H9 (cell line): ENCODE results near the gene KHSRP. TPM values are rescaled to one million over a fixed set of nuclear protein-coding genes. Genes with fewer than 3 reads are reported as not detected.
"Not testable (repeated sequence)": the region's sequence is repeated elsewhere in the genome, so short reads cannot be mapped to it uniquely, and the experiment has no call there.

Source experiments
- DNase-seq: peaks from one replicate; pipeline ENCODE4 v3.0.0-alpha.2; 2017
- H2AFZ ChIP-seq: one replicate; pipeline ENCODE4 v1.6.1; 2013; ENCODE audit warnings: mild to moderate bottlenecking, low read length, control low read depth, moderate library complexity
- H2AK5ac ChIP-seq: 2 replicates; pipeline ENCODE4 v1.6.1; 2013; ENCODE audit warnings: low read length, control low read depth, mixed read lengths; ENCODE audit not compliant: insufficient read length
- H2BK120ac ChIP-seq: one replicate; pipeline ENCODE4 v1.6.1; 2013; ENCODE audit warnings: low read depth, mild to moderate bottlenecking, low read length, control low read depth, inconsistent platforms; ENCODE audit not compliant: poor library complexity, severe bottlenecking
- H2BK12ac ChIP-seq: 2 replicates; pipeline ENCODE4 v1.6.1; 2013; ENCODE audit warnings: low read length, control low read depth, mixed read lengths, low read depth; ENCODE audit not compliant: insufficient read length
- H2BK15ac ChIP-seq: 2 replicates; pipeline ENCODE4 v1.6.1; 2013; ENCODE audit warnings: low read depth, low read length, control low read depth
- H2BK20ac ChIP-seq: one replicate; pipeline ENCODE4 v1.6.1; 2013; ENCODE audit warnings: low read depth, mild to moderate bottlenecking, low read length, control low read depth, inconsistent platforms; ENCODE audit not compliant: poor library complexity, severe bottlenecking
- H2BK5ac ChIP-seq: 2 replicates; pipeline ENCODE4 v1.6.1; 2013; ENCODE audit warnings: low read length, control low read depth, mixed read lengths; ENCODE audit not compliant: insufficient read length
- H3K14ac ChIP-seq: 2 replicates; pipeline ENCODE4 v1.6.1; 2013; ENCODE audit warnings: low read length, control low read depth; ENCODE audit not compliant: insufficient read depth
- H3K18ac ChIP-seq: 2 replicates; pipeline ENCODE4 v1.6.1; 2013; ENCODE audit warnings: low read depth, mild to moderate bottlenecking, mixed read lengths, low read length, control low read depth; ENCODE audit not compliant: insufficient read length
- H3K23ac ChIP-seq: 2 replicates; pipeline ENCODE4 v1.6.1; 2013; ENCODE audit warnings: low read length, control low read depth, mixed read lengths, low read depth; ENCODE audit not compliant: insufficient read length
- H3K23me2 ChIP-seq: 2 replicates; pipeline ENCODE4 v1.6.1; 2013; ENCODE audit warnings: low read depth, mild to moderate bottlenecking, mixed read lengths, low read length, control low read depth; ENCODE audit not compliant: insufficient read length, poor library complexity, severe bottlenecking
- H3K27ac ChIP-seq: 2 replicates; pipeline ENCODE4 v1.5.1; 2013; ENCODE audit warnings: low read length, control low read depth, mixed read lengths, low read depth; ENCODE audit not compliant: insufficient read length
- H3K27me3 ChIP-seq: 2 replicates; pipeline ENCODE4 v1.6.1; 2013; ENCODE audit warnings: low read length, control low read depth, inconsistent platforms; ENCODE audit not compliant: insufficient read depth
- H3K4ac ChIP-seq: 2 replicates; pipeline ENCODE4 v1.6.1; 2013; ENCODE audit warnings: low read depth, mild to moderate bottlenecking, control low read depth, inconsistent platforms, low read length, moderate library complexity
- H3K4me1 ChIP-seq: 2 replicates; pipeline ENCODE4 v1.6.1; 2013; ENCODE audit warnings: low read length, control low read depth, inconsistent platforms; ENCODE audit not compliant: insufficient read depth
- H3K4me2 ChIP-seq: 2 replicates; pipeline ENCODE4 v1.6.1; 2013; ENCODE audit warnings: low read length, control low read depth, mixed read lengths; ENCODE audit not compliant: insufficient read length, insufficient read depth
- H3K56ac ChIP-seq: 2 replicates; pipeline ENCODE4 v1.6.1; 2013; ENCODE audit warnings: low read depth, mild to moderate bottlenecking, mixed read lengths, low read length, control low read depth; ENCODE audit not compliant: insufficient read length
- H3K79me1 ChIP-seq: 2 replicates; pipeline ENCODE4 v1.6.1; 2013; ENCODE audit warnings: low read depth, mild to moderate bottlenecking, moderate library complexity, low read length, control low read depth, inconsistent platforms; ENCODE audit not compliant: insufficient read depth, poor library complexity, severe bottlenecking
- H3K79me2 ChIP-seq: 2 replicates; pipeline ENCODE4 v1.6.1; 2013; ENCODE audit warnings: low read length, control low read depth, inconsistent platforms; ENCODE audit not compliant: insufficient read depth
- H3K9ac ChIP-seq: 2 replicates; pipeline ENCODE4 v1.6.1; 2013; ENCODE audit warnings: low read length, control low read depth, mixed read lengths; ENCODE audit not compliant: insufficient read length; ENCODE audit errors: extremely low read depth
- H3K9me3 ChIP-seq: one replicate; pipeline ENCODE4 v1.6.1; 2013; ENCODE audit warnings: low read depth, low read length, inconsistent platforms; ENCODE audit not compliant: control insufficient read depth
- H3T11ph ChIP-seq: one replicate; pipeline ENCODE4 v1.6.1; 2013; ENCODE audit warnings: mild to moderate bottlenecking, low read length, control low read depth, inconsistent platforms
- H4K20me1 ChIP-seq: one replicate; pipeline ENCODE4 v1.6.1; 2013; ENCODE audit not compliant: control insufficient read depth, insufficient read length, insufficient read depth
- H4K5ac ChIP-seq: 2 replicates; pipeline ENCODE4 v1.6.1; 2013; ENCODE audit warnings: low read depth, mild to moderate bottlenecking, mixed read lengths, low read length, control low read depth; ENCODE audit not compliant: insufficient read length
- H4K8ac ChIP-seq: replicated peaks from 2 replicates; pipeline ENCODE4 v1.6.1; 2013; ENCODE audit warnings: low read length, control low read depth, mixed read lengths, low read depth; ENCODE audit not compliant: insufficient read length
- H4K91ac ChIP-seq: 2 replicates; pipeline ENCODE4 v1.6.1; 2013; ENCODE audit warnings: low read depth, mild to moderate bottlenecking, moderate library complexity, mixed read lengths, low read length, control low read depth; ENCODE audit not compliant: insufficient read length
- H3K27ac Mint-ChIP-seq, 3 experiments: 2 replicates in 2 of 3; 3 replicates in 1 of 3; pipeline ENCODE4 v1.8.0; 2020 to 2021; ENCODE audit warnings: mixed read lengths in 3 of 3, mild to moderate bottlenecking in 1 of 3, moderate library complexity in 1 of 3
- H3K27me3 Mint-ChIP-seq: 2 replicates; pipeline ENCODE4 v1.8.0; 2021; ENCODE audit warnings: low read depth, mild to moderate bottlenecking, moderate library complexity, mixed read lengths
- H3K36me3 Mint-ChIP-seq, 3 experiments: 2 replicates in 2 of 3; 3 replicates in 1 of 3; pipeline ENCODE4 v1.8.0; 2020 to 2021; ENCODE audit warnings: low read depth in 3 of 3, mixed read lengths in 3 of 3; ENCODE audit not compliant: insufficient read depth in 1 of 3
- H3K4me1 Mint-ChIP-seq, 2 experiments: 2 replicates each; pipeline ENCODE4 v1.8.0; 2020; ENCODE audit warnings: mixed read lengths in 2 of 2
- H3K4me3 Mint-ChIP-seq, 2 experiments: 2 replicates in 1 of 2; 3 replicates in 1 of 2; pipeline ENCODE4 v1.8.0; 2020 to 2021; ENCODE audit warnings: mild to moderate bottlenecking in 2 of 2, mixed read lengths in 2 of 2, moderate library complexity in 1 of 2
- H3K9me3 Mint-ChIP-seq, 2 experiments: 2 replicates in 1 of 2; 3 replicates in 1 of 2; pipeline ENCODE4 v1.8.0; 2020; ENCODE audit warnings: mild to moderate bottlenecking in 2 of 2, mixed read lengths in 2 of 2, moderate library complexity in 1 of 2
- WGBS: extraction: QIAGEN DNeasy Blood & Tissue Kit; methylation state at CpG from one replicate; pipeline ENCODE4 v1.1.7; 2013; ENCODE audit warnings: missing lambda C conversion rate, low lambda C conversion rate, mixed read lengths; ENCODE audit not compliant: insufficient read length; ENCODE audit errors: extremely low coverage; 5-methylcytosine and 5-hydroxymethylcytosine counted together
- total RNA-seq: library from RNA; stranded (reverse); gene quantifications from 2 replicates; pipeline ENCODE4 v1.2.1, GENCODE V29; 2021
- TF ChIP-seq, protein P1 (sequence below): fragments of 200-600 bp; sonication (generic); conservative IDR thresholded peaks from 3 replicates; pipeline ENCODE4 v1.8.0; 2021; ENCODE audit warnings: antibody characterized with exemption, mild to moderate bottlenecking

KHSRP gene
- total RNA-seq, 1 experiment from 2014 or later = 602 TPM

DNA sequence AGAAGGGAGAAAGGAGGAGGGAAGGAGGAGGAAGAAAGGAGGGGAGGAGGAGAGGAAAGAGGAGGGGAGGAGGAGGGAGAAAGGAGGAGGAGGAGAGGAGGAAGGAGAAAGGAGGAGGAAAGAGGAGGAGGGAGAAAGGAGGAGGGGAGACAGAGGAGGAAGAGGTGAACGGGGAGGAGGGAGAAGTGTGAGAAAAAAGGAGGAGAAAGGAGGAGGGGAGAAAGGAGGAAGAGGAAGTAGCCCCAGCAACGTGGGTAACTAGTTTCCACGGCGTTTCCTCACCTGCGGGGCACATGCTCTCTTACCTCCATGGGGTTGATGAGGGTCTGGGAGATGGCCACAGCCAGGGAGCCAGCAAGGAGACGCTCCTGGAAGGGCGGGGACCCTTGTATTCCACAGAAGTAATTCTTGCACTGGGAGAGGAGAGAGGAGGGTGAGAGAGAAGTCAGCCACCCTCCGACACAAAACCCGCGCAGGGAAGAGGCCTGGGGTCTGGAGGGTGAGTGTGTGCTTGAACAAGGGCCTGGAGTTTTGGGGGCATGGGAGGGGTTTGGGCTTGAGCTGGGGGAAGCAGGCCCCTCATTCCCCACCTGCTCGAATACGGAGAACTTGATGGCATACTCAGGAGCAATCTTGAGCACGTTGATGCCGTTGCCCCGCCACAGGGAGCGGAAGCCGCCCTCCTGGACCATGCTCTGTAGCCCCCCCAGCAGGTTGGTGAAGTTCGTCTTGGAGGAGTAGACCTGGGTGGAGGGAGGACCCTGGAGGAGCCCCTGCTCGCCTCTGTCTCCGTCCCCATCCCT, 5.0 kb upstream of the KHSRP start:
- TF ChIP-seq, protein P1, sequence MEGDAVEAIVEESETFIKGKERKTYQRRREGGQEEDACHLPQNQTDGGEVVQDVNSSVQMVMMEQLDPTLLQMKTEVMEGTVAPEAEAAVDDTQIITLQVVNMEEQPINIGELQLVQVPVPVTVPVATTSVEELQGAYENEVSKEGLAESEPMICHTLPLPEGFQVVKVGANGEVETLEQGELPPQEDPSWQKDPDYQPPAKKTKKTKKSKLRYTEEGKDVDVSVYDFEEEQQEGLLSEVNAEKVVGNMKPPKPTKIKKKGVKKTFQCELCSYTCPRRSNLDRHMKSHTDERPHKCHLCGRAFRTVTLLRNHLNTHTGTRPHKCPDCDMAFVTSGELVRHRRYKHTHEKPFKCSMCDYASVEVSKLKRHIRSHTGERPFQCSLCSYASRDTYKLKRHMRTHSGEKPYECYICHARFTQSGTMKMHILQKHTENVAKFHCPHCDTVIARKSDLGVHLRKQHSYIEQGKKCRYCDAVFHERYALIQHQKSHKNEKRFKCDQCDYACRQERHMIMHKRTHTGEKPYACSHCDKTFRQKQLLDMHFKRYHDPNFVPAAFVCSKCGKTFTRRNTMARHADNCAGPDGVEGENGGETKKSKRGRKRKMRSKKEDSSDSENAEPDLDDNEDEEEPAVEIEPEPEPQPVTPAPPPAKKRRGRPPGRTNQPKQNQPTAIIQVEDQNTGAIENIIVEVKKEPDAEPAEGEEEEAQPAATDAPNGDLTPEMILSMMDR = no peak
- Histone ChIP-seq H2AFZ (no peak overlapping the region), H4K20me1 (no peaks in the 10 kb centered on the region), H2AK5ac (no peak overlapping the region), H3K4ac (no peak overlapping the region), H3K9ac (no peak overlapping the region), H3K27ac (no peak overlapping the region), H2BK12ac (no peak overlapping the region), H3K79me2 (no peaks in the 10 kb centered on the region), H2BK20ac (no peak overlapping the region), H4K8ac (no peak overlapping the region), H3K56ac (no peak overlapping the region), H3K27me3 (no peaks in the 10 kb centered on the region), H3K4me1 (no peaks in the 10 kb centered on the region), H3K18ac (no peak overlapping the region), H3K14ac (no peak overlapping the region), H2BK15ac (no peak overlapping the region), H3K4me2 (no peak overlapping the region), H3K23me2 (no peaks in the 10 kb centered on the region), H2BK5ac (no peak overlapping the region), H3T11ph (no peak overlapping the region), H3K23ac (no peak overlapping the region), H4K91ac (no peak overlapping the region), H3K79me1 (no peaks in the 10 kb centered on the region), H3K9me3 (no peaks in the 10 kb centered on the region), H4K5ac (no peak overlapping the region), H2BK120ac (no peak overlapping the region)
- Mint-ChIP-seq H3K27ac (no peak overlapping the region; a peak in 2 of 7 replicates), H3K4me1 (peaks cover 0 to 5% of the 10 kb centered on the region in 2 experiments; a peak in 1 of 4 replicates), H3K9me3 (peaks cover 6 to 8% of the 10 kb centered on the region in 2 experiments), H3K4me3 (peak overlapping the region in 1 of 2 experiments; percentile 38; a peak in 1 of 5 replicates), H3K36me3 (peaks cover 0 to 5% (median 4%) of the 10 kb centered on the region in 3 experiments; a peak in 5 of 7 replicates), H3K27me3 (peaks cover 30% of the 10 kb centered on the region)
- no peak for DNase-seq
- 100% methylated on average over 1 of the region's 20 CpGs for WGBS

GRCh38 chr19:6428692-6429418, 4.2 kb upstream of the KHSRP start:
- not testable (repeated sequence) for DNase-seq, H3K36me3 Mint-ChIP-seq, H2AK5ac ChIP-seq, H2BK120ac ChIP-seq, H3K4ac ChIP-seq, H3K18ac ChIP-seq, H4K8ac ChIP-seq, H3T11ph ChIP-seq, H3K27ac ChIP-seq, H3K27ac Mint-ChIP-seq, H2BK20ac ChIP-seq, H3K9ac ChIP-seq, H2BK15ac ChIP-seq, H3K14ac ChIP-seq, H3K79me2 ChIP-seq, H3K4me2 ChIP-seq, H3K23me2 ChIP-seq, H3K27me3 ChIP-seq, H3K79me1 ChIP-seq, H2BK12ac ChIP-seq, H3K4me1 ChIP-seq, H4K91ac ChIP-seq, H4K20me1 ChIP-seq, H3K9me3 ChIP-seq, H3K56ac ChIP-seq, H2AFZ ChIP-seq, H3K23ac ChIP-seq, H2BK5ac ChIP-seq, H3K9me3 Mint-ChIP-seq, H3K4me1 Mint-ChIP-seq, H4K5ac ChIP-seq, H3K4me3 Mint-ChIP-seq
- peaks cover 30% of the 10 kb centered on the region for H3K27me3 Mint-ChIP-seq
- WGBS = no CpG with 5 or more reads among the region's 2 CpGs
